ENCODE data around the gene MEIOSIN. TPM values are rescaled to one million over a fixed set of nuclear protein-coding genes. Genes with fewer than 3 reads are reported as not detected.

MEIOSIN gene
- total RNA-seq, 1 donor from 2014 or later: not detected

DNA sequence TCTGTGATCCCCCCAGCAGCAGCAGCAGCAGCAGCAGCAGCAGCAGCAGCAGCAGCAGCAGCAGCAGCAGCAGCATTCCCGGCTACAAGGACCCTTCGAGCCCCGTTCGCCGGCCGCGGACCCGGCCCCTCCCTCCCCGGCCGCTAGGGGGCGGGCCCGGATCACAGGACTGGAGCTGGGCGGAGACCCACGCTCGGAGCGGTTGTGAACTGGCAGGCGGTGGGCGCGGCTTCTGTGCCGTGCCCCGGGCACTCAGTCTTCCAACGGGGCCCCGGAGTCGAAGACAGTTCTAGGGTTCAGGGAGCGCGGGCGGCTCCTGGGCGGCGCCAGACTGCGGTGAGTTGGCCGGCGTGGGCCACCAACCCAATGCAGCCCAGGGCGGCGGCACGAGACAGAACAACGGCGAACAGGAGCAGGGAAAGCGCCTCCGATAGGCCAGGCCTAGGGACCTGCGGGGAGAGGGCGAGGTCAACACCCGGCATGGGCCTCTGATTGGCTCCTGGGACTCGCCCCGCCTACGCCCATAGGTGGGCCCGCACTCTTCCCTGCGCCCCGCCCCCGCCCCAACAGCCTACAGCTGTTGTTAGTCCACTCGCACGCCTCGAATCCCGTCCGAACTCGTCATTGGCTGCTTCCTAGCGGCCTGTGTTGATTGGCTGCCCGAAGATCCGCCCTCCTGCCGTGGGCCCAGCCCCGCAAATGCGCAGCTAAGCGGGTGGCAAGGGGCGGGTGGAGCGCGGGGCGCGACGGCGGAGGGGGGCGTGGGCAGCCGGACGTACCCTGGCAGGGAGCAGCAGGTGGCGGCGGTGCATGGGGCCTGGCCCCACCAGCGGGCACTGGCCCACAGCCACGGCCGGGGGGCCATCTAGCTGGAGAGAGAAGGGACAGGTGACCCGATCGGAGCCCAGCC, 37.2 kb downstream of the MEIOSIN start:
- H3K27ac Mint-ChIP-seq: no peak overlapping the region
- peaks cover 9% of the 10 kb centered on the region for H3K4me1 Mint-ChIP-seq (ENCODE audit: low read depth)

DNA sequence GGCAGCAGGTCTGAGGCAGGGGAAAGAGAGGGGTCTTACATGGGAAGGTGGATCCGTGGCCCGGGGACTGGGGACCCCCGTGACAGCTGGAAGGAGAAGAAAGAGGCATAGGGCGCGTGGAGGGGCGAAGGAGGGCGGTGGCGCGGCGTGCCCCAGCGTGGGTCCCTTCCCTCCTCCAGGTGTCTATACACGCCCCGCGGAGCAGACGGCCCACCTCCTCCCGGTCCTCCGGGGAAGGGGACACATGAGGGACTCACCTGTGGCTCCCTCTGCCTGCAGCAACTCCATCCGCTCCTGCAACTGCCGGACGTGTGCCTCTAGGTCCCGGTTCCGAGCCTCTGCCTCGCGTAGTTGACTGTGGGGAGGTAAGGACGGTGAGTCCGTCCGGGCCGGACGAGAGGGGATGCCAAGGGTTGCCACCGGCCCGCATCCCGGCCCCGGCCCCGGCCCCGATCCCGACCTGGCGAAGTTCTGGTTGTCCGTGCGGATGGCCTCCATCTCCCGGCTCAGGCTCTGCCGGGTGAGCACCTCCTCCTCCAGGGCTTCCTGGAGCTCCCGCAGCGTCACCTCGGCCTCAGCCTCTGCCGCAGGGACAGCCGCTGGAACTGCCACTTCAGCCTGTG, 38.2 kb downstream of the MEIOSIN start:
- no peaks in the 10 kb centered on the region for H3K9me3 Mint-ChIP-seq
- peak overlapping the region; percentile 58 for H3K4me3 Mint-ChIP-seq
- H3K36me3 Mint-ChIP-seq (ENCODE audit: low read depth): peaks cover 3% of the 10 kb centered on the region
- DNase-seq (ENCODE audit: low spot score): no peak
- H3K4me1 Mint-ChIP-seq (ENCODE audit: low read depth): peaks cover 9% of the 10 kb centered on the region
- intact Hi-C loops (cut with micrococcal nuclease): no loop called here
- H3K27ac Mint-ChIP-seq: no peak overlapping the region
- peaks cover 15% of the 10 kb centered on the region for H3K27me3 Mint-ChIP-seq (ENCODE audit: insufficient read depth)

More for the DNA sequence above, 37.2 kb downstream of the MEIOSIN start:
- H3K27me3 Mint-ChIP-seq (ENCODE audit: insufficient read depth): peaks cover 20% of the 10 kb centered on the region
- peak overlapping the region; percentile 88 for H3K4me3 Mint-ChIP-seq
- peak; percentile 85 for DNase-seq (ENCODE audit: low spot score)
- H3K36me3 Mint-ChIP-seq (ENCODE audit: low read depth): peaks cover 3% of the 10 kb centered on the region
- no peaks in the 10 kb centered on the region for H3K9me3 Mint-ChIP-seq
- intact Hi-C loops (cut with micrococcal nuclease): loop anchor here (1.0 kb wide), 6 partner anchors 9 to 113 kb away; partner anchors contain the start of gene SYMPK

DNA sequence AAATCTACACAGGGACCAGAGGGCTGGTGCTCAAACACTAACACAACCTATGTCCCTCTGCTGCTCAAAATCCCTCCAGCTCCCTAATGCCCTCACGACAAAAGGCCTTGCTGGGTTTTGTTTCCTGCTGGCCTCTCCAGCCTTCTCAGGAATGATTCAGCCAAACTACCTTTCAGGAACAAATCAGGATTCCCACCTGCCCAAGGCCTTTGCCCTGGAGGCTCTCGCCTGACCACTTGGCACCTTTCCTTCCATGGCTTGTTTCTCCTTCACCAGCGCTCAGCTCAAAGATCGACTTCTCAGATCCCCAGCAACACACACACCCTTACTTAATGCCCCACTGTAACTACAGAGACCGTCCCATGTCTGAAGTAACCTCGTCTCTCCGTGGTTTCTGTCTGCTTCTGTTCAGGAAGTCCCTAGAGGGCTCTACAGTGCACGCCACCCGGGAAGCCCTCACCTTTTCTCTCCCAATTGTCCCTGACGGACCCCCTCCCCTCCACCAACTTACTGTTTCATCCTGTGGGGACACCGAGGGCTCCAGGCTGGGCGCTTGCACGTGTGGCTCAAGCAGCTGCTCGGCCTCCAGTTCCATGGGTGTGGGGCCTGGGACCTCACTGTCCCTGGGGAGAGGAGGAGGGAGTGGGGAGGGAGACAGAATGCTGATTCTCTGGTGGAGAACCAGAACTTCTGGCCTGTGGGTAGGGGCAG, 39.0 kb downstream of the MEIOSIN start:
- DNase-seq (ENCODE audit: low spot score): no peak
- Mint-ChIP-seq H3K27me3 (ENCODE audit: insufficient read depth) (peaks cover 16% of the 10 kb centered on the region), H3K36me3 (ENCODE audit: low read depth) (peaks cover 3% of the 10 kb centered on the region), H3K4me3 (no peak overlapping the region), H3K9me3 (no peaks in the 10 kb centered on the region), H3K27ac (no peak overlapping the region), H3K4me1 (ENCODE audit: low read depth) (peaks cover 9% of the 10 kb centered on the region)
- intact Hi-C loops (cut with micrococcal nuclease): no loop called here

DNA sequence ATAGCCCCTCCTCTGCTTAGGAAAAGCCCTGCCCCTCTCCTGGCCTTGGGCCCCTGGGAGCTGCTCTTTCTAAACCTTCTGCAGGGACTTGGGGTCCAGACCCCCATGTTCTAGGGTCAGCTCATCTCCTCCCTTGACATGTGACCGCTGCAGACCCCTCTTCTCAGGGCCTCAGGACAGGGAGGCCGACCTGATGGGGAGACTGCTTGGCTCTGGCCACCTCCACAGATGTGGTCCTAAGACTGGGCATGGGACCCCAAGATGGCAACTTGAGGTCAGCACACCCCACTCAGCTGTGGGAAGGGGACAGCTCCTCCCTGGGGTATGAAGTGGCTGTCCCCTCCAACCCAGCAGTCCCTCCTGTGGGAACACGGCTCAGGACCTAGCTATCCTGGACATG, 39.7 kb downstream of the MEIOSIN start:
- H3K4me3 Mint-ChIP-seq: no peak overlapping the region
- intact Hi-C loops (cut with micrococcal nuclease): no loop called here
- no peak for DNase-seq (ENCODE audit: low spot score)
- H3K9me3 Mint-ChIP-seq: no peaks in the 10 kb centered on the region
- peaks cover 13% of the 10 kb centered on the region for H3K27me3 Mint-ChIP-seq (ENCODE audit: insufficient read depth)
- H3K36me3 Mint-ChIP-seq (ENCODE audit: low read depth): peaks cover 3% of the 10 kb centered on the region
- no peak overlapping the region for H3K27ac Mint-ChIP-seq
- peaks cover 9% of the 10 kb centered on the region for H3K4me1 Mint-ChIP-seq (ENCODE audit: low read depth)

DNA sequence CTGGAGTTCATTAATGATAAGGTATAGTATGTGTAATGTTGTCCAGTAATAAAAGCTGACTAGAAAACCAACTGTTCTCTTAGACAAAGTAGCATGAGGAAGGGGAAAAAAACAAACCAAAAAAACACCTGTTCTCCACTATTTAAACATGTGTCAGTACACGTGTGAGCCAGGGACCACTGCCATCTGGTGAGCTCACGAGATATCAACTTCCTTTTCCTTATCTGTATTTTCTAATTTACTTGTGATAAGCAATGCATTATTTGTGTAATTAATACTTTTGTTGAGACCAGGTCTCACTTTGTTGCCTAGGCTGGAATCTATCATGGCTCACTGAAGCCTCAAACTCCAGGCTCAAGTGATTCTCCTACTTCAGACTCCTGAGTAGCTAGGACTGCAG, 40.1 kb downstream of the MEIOSIN start:
- H3K27ac Mint-ChIP-seq: no peak overlapping the region
- peaks cover 10% of the 10 kb centered on the region for H3K4me1 Mint-ChIP-seq (ENCODE audit: low read depth)
- intact Hi-C loops (cut with micrococcal nuclease): no loop called here
- no peaks in the 10 kb centered on the region for H3K9me3 Mint-ChIP-seq
- H3K4me3 Mint-ChIP-seq: no peak overlapping the region
- no peak for DNase-seq (ENCODE audit: low spot score)
- peaks cover 13% of the 10 kb centered on the region for H3K27me3 Mint-ChIP-seq (ENCODE audit: insufficient read depth)
- H3K36me3 Mint-ChIP-seq (ENCODE audit: low read depth): peaks cover 3% of the 10 kb centered on the region

DNA sequence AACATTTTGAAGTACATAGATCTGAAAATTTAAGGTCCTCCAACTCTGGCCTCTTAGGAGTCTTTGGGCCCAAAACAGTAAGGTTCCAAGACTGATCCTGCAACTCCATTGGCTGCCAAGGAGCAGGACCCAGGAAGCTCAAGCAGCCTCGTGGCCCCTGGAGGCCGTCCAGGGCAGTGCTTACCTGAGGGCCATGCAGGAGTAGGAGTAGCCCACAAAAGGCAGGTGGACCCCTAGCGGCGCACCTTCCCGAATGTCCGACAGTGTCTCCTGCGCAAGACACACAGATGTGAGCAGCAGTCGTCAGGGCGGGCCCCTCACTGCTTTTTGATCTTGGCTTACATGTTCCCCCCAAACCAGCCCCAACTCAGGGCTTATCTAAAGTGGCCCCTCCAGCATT, 41.5 kb downstream of the MEIOSIN start:
- DNase-seq (ENCODE audit: low spot score): no peak
- Mint-ChIP-seq H3K27me3 (ENCODE audit: insufficient read depth) (peaks cover 15% of the 10 kb centered on the region), H3K27ac (no peak overlapping the region), H3K9me3 (no peaks in the 10 kb centered on the region), H3K4me1 (ENCODE audit: low read depth) (peaks cover 15% of the 10 kb centered on the region), H3K36me3 (ENCODE audit: low read depth) (peaks cover 8% of the 10 kb centered on the region), H3K4me3 (no peak overlapping the region)
- intact Hi-C loops (cut with micrococcal nuclease): loop anchor here (5.0 kb wide), 1 partner anchor 243 kb away; no protein-coding TSS in a partner anchor

DNA sequence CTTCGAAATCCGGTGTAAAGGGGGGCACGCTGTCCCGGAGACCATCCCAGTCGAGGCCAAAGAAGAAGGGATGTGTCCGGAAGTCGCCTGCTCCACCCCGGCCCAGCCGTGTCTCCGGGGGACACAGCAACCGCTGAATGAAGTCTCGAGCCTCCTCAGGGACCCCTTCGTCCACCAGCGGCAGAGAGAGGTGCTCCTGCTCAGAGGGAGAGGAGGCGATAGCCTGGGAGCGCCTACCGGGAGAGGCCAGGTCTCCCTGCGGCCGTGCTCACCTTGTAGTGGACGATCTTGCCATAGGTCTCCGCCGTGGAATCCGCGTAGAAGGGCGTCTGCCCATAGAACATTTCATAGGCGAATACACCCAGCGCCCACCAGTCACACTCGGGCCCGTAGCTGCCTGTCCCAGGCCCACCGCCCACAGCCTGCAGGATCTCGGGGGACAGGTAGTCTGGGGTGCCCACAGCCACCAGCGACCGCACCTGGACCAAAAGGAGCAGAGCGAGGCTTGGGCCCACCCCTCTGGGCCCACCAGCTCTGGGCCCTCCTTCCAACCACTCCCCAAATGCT, 44.2 kb downstream of the MEIOSIN start:
- peaks cover 5% of the 10 kb centered on the region for H3K36me3 Mint-ChIP-seq (ENCODE audit: low read depth)
- H3K27ac Mint-ChIP-seq: no peak overlapping the region
- no peak overlapping the region for H3K4me3 Mint-ChIP-seq
- intact Hi-C loops (cut with micrococcal nuclease): loop anchor here (5.0 kb wide), 1 partner anchor 240 kb away; no protein-coding TSS in a partner anchor
- peaks cover 16% of the 10 kb centered on the region for H3K4me1 Mint-ChIP-seq (ENCODE audit: low read depth)
- no peaks in the 10 kb centered on the region for H3K9me3 Mint-ChIP-seq
- H3K27me3 Mint-ChIP-seq (ENCODE audit: insufficient read depth): peaks cover 16% of the 10 kb centered on the region
- no peak for DNase-seq (ENCODE audit: low spot score)

DNA sequence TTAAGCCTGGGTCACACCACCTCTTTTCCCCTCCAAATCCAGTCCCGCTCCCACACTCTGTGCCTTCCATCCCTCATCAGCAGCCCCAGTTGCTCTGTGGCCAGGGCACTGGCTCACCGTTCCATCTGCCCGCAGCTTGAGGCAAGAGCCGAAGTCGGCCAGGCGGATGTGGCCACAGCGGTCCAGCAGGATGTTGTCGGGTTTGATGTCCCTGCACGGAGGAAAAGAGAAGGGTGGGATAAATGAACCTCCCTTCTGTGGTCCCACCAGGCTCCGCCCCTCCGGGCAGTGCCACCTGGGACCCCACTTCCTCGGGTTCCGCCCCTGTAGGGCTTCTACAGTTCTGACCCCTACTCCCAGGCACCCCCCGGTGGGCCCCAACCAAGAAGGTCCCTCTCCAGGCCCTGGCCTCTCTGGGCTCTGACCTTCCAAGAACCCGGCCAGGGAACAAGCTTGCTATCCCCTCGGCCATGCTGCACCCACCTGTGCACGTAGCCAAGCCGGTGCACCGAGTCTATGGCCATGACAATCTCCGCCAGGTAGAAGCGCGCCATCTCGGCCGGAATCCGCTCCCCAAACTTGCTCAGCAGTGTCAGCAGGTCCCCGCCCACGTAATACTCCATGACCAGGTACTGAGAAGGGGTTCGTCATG, 44.9 kb downstream of the MEIOSIN start:
- no peak overlapping the region for H3K27ac Mint-ChIP-seq
- intact Hi-C loops (cut with micrococcal nuclease): loop anchor here (5.0 kb wide), 1 partner anchor 239 kb away; no protein-coding TSS in a partner anchor
- peaks cover 16% of the 10 kb centered on the region for H3K4me1 Mint-ChIP-seq (ENCODE audit: low read depth)
- no peak for DNase-seq (ENCODE audit: low spot score)
- H3K36me3 Mint-ChIP-seq (ENCODE audit: low read depth): peaks cover 5% of the 10 kb centered on the region
- H3K27me3 Mint-ChIP-seq (ENCODE audit: insufficient read depth): peaks cover 16% of the 10 kb centered on the region
- H3K9me3 Mint-ChIP-seq: no peaks in the 10 kb centered on the region
- H3K4me3 Mint-ChIP-seq: no peak overlapping the region

DNA sequence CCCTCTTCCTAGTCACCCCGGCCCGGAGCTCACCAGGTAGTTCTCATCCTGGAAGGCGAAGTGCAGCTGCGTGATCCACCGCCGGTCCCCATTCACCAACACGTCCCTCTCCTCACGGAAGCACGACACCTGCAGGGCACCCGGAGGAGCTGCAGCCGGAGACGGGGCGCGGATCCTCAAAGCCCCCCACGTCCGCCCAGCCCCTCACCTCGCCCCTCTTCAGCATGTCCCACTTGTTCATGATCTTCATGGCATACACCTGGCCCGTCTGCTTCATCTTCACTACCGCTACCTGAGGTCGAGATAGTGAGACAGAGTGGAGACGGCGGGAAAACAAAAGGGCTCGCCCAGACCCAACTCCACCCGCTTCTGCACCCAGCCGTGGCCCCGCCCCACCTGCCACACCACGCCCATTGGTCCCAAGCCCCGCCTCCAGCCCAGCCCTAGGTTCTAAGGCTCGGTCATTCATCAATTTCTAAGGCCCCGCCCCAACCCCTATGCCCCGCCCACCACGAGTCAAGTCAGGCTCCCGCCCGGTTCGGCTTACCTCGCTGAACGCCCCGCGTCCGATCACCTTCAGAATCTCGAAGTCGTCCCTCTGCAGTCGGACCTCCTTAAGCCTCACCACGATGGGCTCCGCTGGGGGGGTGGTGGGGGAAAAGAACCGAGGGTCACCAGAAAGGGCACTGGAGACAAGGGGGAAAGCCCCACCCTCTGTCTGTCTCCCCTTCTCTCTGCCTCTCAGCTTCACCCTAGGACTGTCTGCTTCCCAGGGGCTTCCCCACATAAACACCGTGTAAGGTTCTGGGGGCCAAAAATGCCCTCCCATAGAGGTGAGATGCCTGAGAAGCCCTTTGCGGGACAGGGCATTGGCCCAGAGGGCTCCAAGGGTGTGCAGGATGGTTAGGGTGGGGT, 46.2 kb downstream of the MEIOSIN start:
- H3K27me3 Mint-ChIP-seq (ENCODE audit: insufficient read depth): peaks cover 20% of the 10 kb centered on the region
- peak; percentile 83 for DNase-seq (ENCODE audit: low spot score)
- intact Hi-C loops (cut with micrococcal nuclease): loop anchor here (1.0 to 5.0 kb wide), 6 partner anchors 9 to 238 kb away; partner anchors contain the start of gene CCDC61
- H3K4me3 Mint-ChIP-seq: peak overlapping the region; percentile 71
- peak overlapping the region; percentile 24 for H3K27ac Mint-ChIP-seq
- H3K4me1 Mint-ChIP-seq (ENCODE audit: low read depth): peaks cover 16% of the 10 kb centered on the region
- peaks cover 6% of the 10 kb centered on the region for H3K36me3 Mint-ChIP-seq (ENCODE audit: low read depth)
- H3K9me3 Mint-ChIP-seq: no peaks in the 10 kb centered on the region

DNA sequence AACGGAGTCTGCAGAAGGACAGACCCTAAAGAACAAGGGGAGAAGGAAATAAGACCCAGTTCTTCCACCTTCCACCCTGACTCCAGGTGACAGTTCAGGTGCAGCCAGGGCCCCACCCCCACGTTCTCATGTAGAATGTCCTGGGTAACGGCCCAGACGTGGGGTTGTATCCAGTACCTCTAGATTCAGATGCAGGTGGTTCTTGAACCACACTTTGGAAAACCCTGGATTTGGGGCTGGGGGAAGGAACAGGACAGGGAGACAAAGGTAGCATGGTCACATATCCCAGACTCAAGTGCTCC, 46.9 kb downstream of the MEIOSIN start:
- H3K4me1 Mint-ChIP-seq (ENCODE audit: low read depth): peaks cover 16% of the 10 kb centered on the region
- H3K27me3 Mint-ChIP-seq (ENCODE audit: insufficient read depth): peaks cover 20% of the 10 kb centered on the region
- H3K27ac Mint-ChIP-seq: no peak overlapping the region
- no peak overlapping the region for H3K4me3 Mint-ChIP-seq
- intact Hi-C loops (cut with micrococcal nuclease): no loop called here
- no peak for DNase-seq (ENCODE audit: low spot score)
- peaks cover 6% of the 10 kb centered on the region for H3K36me3 Mint-ChIP-seq (ENCODE audit: low read depth)
- H3K9me3 Mint-ChIP-seq: no peaks in the 10 kb centered on the region

DNA sequence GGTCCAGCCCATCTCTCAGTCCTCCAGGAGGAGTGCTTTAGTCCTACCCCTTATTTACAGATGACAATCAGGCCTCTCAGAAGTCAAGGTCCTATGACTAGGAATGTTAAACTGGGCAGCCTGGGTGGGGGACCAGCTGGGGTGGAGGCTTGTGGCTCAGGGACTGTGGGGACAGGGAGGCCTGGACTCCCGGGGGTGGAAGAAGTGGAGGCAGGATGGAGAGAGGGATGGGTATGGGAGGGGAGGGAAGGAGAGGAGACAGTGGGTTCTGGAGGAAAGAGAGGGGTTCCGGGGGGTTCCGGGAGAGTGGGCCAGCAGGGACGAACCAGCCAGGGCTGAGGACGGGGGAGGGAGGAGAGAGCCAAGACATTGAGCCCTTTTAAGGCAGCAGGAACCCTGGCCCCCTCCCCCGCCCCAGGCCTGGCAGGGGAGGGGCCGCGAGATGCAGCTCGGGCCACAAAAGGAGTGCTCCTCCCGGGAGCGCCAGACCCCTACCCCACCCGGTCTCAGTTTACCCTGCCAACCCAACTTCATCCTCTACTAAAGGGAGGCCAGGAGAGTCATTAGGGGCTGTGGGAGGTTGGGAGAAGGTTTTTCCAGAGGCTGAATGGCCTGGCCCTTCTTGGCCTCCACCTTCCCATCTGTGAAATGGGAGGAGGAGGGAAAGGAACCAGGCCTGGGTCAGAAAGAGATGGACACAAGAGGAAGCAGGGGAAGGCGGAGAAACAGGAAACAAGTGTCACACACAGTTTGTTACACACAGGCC, 47.4 kb downstream of the MEIOSIN start:
- peaks cover 16% of the 10 kb centered on the region for H3K4me1 Mint-ChIP-seq (ENCODE audit: low read depth)
- no peaks in the 10 kb centered on the region for H3K9me3 Mint-ChIP-seq
- peaks cover 20% of the 10 kb centered on the region for H3K27me3 Mint-ChIP-seq (ENCODE audit: insufficient read depth)
- DNase-seq (ENCODE audit: low spot score): no peak
- no peak overlapping the region for H3K27ac Mint-ChIP-seq
- H3K4me3 Mint-ChIP-seq: no peak overlapping the region
- peaks cover 8% of the 10 kb centered on the region for H3K36me3 Mint-ChIP-seq (ENCODE audit: low read depth)
- intact Hi-C loops (cut with micrococcal nuclease): no loop called here

Data from activated T-helper 1 cell treated with anti-CD3 and anti-CD28 coated beads, Interleukin-12 subunit alpha, Interleukin-12 subunit beta, Interleukin-2, Interleukin-4 antibody, amounts not matched to agents 30 ng/mL and 10 ng/mL and 1 ng/mL, durations not matched to agents 14 hours and 24 hours and 36 hours (primary cell).